Natural killer cell (primary cell): ENCODE data around the gene AGBL4. TPM values are rescaled to one million over a fixed set of nuclear protein-coding genes. Genes with fewer than 3 reads are reported as not detected.

Experiments used
- ATAC-seq, 3 donors: fragments of 150-1000 bp in 2 of 3; fragments of 200-7000 bp in 1 of 3; cut with Tn5 transposase; 1 replicate in 1 of 3; 2 replicates in 2 of 3; pipeline ENCODE4 v1.10.0; 2021; ENCODE audit warnings: mild to moderate bottlenecking in 2 of 3, moderate library complexity in 2 of 3
- DNase-seq, 2 donors: peaks; one replicate each; pipeline versions ENCODE4 v3.0.0 to v3.0.0-alpha.2; 2013 to 2021; ENCODE audit warnings: mixed read lengths in 1 of 2
- H3K27ac ChIP-seq: one replicate; pipeline ENCODE4 v1.5.1; 2013; ENCODE audit warnings: mild to moderate bottlenecking, low read length
- H3K27me3 ChIP-seq: one replicate; pipeline ENCODE4 v1.6.1; 2013; ENCODE audit warnings: low read length; ENCODE audit not compliant: control insufficient read depth, insufficient read depth
- H3K36me3 ChIP-seq: one replicate; pipeline ENCODE4 v1.6.1; 2013; ENCODE audit warnings: low read length; ENCODE audit not compliant: control insufficient read depth, insufficient read depth
- H3K4me1 ChIP-seq: one replicate; pipeline ENCODE4 v1.6.1; 2013; ENCODE audit warnings: low read length; ENCODE audit not compliant: control insufficient read depth, insufficient read depth
- H3K4me3 ChIP-seq: one replicate; pipeline ENCODE4 v1.5.1; 2013; ENCODE audit warnings: low read length
- H3K9me3 ChIP-seq: one replicate; pipeline ENCODE4 v1.6.1; 2013; ENCODE audit warnings: low read length; ENCODE audit not compliant: control insufficient read depth, insufficient read depth
- H3K27ac Mint-ChIP-seq, 2 donors: one replicate each; pipeline ENCODE4 v1.8.0; 2022; ENCODE audit warnings: mild to moderate bottlenecking in 2 of 2, mixed read lengths in 2 of 2, moderate library complexity in 1 of 2
- H3K27me3 Mint-ChIP-seq, 2 donors: one replicate each; pipeline ENCODE4 v1.8.0; 2022; ENCODE audit warnings: low read depth in 2 of 2, mixed read lengths in 2 of 2
- H3K36me3 Mint-ChIP-seq: one replicate; pipeline ENCODE4 v1.8.0; 2022; ENCODE audit warnings: mixed read lengths
- H3K4me1 Mint-ChIP-seq, 2 donors: one replicate each; pipeline ENCODE4 v1.8.0; 2022; ENCODE audit warnings: mixed read lengths in 2 of 2
- H3K4me3 Mint-ChIP-seq: one replicate; pipeline ENCODE4 v1.8.0; 2022; ENCODE audit warnings: mild to moderate bottlenecking, moderate library complexity, mixed read lengths
- H3K9me3 Mint-ChIP-seq, 2 donors: one replicate each; pipeline ENCODE4 v1.8.0; 2022; ENCODE audit warnings: mixed read lengths in 2 of 2
- WGBS: methylation state at CpG from one replicate; pipeline ENCODE4 v1.1.7; 2013; ENCODE audit warnings: missing lambda C conversion rate; ENCODE audit not compliant: insufficient coverage; 5-methylcytosine and 5-hydroxymethylcytosine counted together
- intact Hi-C: fragments of 100-400 bp; cut with micrococcal nuclease; formaldehyde crosslinking; loops from one replicate; pipeline ENCODE4 v1.14.2; 2022
- total RNA-seq, 4 donors: library from RNA; stranded (reverse); fragments of 120-200 nt in 1 of 4; gene quantifications; one replicate each; pipeline versions ENCODE4 v1.2.3 to v1.2.4, GENCODE V29; 2013 to 2022
- TF ChIP-seq, protein P1 (sequence below): fragments of 200-600 bp; IDR thresholded peaks from one replicate; pipeline ENCODE4 v1.8.0; 2022; ENCODE audit warnings: antibody characterized with exemption

AGBL4 gene
- total RNA-seq, 3 donors from 2014 or later (not counting 1 experiment from before 2014, with no cell fraction given), result not detected

DNA sequence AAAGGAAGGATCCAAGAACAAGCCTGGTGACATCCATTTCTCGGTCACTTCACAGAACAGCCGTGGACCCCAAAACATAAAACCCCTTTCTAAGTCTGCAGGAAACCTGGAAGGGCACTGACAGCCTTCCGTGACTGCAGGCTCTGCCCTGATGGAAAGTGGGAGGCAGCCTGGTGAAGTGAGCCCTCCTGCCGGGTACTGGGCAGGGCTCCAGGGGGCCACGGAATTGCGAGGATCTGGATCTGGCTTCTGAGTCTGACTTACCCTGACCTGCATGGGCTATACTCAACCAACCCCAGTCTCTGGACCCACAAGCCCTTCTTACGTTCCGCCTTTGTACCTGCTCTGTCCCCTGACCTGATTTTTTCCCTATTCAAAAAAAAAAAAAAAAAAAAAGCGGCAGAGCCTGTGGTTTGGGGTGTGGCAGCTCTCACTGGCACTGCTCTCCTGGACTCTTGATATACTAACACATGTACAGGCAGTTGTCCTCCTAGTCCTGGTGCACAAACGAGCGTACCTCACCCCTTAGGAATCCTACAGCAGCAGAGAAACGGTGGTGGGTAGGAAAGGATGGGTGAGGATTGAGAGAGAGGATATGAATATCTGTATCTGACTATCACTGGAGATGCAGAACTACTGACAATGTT lies 1330.0 kb downstream of the AGBL4 start:
- no peak overlapping the region for H3K27ac Mint-ChIP-seq
- TF ChIP-seq, protein P1, sequence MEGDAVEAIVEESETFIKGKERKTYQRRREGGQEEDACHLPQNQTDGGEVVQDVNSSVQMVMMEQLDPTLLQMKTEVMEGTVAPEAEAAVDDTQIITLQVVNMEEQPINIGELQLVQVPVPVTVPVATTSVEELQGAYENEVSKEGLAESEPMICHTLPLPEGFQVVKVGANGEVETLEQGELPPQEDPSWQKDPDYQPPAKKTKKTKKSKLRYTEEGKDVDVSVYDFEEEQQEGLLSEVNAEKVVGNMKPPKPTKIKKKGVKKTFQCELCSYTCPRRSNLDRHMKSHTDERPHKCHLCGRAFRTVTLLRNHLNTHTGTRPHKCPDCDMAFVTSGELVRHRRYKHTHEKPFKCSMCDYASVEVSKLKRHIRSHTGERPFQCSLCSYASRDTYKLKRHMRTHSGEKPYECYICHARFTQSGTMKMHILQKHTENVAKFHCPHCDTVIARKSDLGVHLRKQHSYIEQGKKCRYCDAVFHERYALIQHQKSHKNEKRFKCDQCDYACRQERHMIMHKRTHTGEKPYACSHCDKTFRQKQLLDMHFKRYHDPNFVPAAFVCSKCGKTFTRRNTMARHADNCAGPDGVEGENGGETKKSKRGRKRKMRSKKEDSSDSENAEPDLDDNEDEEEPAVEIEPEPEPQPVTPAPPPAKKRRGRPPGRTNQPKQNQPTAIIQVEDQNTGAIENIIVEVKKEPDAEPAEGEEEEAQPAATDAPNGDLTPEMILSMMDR, result no peak

DNA sequence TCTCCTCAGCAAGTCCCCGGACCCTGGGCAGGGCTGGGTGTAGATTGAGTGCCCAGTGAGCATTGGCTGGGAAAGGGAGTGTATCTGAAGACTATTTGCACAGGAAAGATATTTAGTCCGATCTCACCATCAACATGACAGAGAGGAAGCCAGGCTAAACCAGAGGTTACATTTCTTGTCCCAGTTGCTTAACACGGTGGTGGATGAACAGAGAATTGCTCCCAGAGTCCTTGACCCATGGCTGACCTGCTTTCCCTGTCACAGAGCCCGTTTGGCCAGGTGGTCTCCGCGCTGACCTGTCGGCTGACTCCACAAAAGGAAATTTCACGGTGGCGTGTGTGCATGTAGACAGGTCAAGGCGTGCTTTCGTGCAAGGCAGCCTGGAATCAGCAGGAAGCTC lies 1330.6 kb downstream of the AGBL4 start:
- WGBS, result 86% methylated on average over 11 of the region's 11 CpGs
- H3K9me3 Mint-ChIP-seq, result no peaks in the 10 kb centered on the region
- ATAC-seq (no peak), DNase-seq (no peak)
- H3K4me1 Mint-ChIP-seq, result no peaks in the 10 kb centered on the region
- H3K4me1 ChIP-seq, result no peaks in the 10 kb centered on the region
- no peak overlapping the region for H3K4me3 Mint-ChIP-seq
- TF ChIP-seq, protein P1, result no peak
- no peak overlapping the region for H3K27ac Mint-ChIP-seq
- no peaks in the 10 kb centered on the region for H3K27me3 Mint-ChIP-seq
- no peak overlapping the region for H3K4me3 ChIP-seq
- H3K36me3 ChIP-seq, result no peaks in the 10 kb centered on the region
- no peaks in the 10 kb centered on the region for H3K9me3 ChIP-seq
- H3K36me3 Mint-ChIP-seq, result no peaks in the 10 kb centered on the region
- no peaks in the 10 kb centered on the region for H3K27me3 ChIP-seq
- no peak overlapping the region for H3K27ac ChIP-seq
- intact Hi-C loops, result no loop called here

More for the DNA sequence above, 1330.0 kb downstream of the AGBL4 start:
- H3K4me3 ChIP-seq, result no peak overlapping the region
- Mint-ChIP-seq H3K9me3 (no peaks in the 10 kb centered on the region), H3K4me3 (no peak overlapping the region), H3K36me3 (no peaks in the 10 kb centered on the region), H3K27me3 (no peaks in the 10 kb centered on the region), H3K4me1 (no peaks in the 10 kb centered on the region)
- H3K27ac ChIP-seq, result no peak overlapping the region
- no peaks in the 10 kb centered on the region for H3K27me3 ChIP-seq
- no peak for DNase-seq
- intact Hi-C loops, result no loop called here
- H3K4me1 ChIP-seq, result no peaks in the 10 kb centered on the region
- 87% methylated on average over 11 of the region's 12 CpGs for WGBS
- H3K36me3 ChIP-seq, result no peaks in the 10 kb centered on the region
- no peaks in the 10 kb centered on the region for H3K9me3 ChIP-seq
- no peak for ATAC-seq

DNA sequence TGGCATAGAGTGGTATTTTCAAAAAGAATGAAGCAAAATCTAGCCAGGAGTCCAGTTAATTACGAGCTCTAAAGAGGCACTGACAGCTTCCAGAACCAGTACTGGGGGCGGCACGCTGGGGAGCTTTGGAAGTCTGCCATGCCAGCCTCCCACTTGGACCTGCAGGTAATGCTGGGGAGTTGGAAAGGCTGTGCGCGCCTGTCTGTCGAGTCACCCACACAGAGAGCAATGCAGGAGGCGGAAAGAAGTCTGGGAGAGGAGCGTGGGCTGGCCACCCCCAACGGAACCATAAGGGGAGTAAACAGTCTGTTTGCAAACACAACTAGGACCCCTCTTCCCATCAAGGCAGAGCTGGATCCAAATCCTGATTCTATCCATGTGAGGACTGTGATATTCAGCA lies 1331.5 kb downstream of the AGBL4 start:
- H3K27ac Mint-ChIP-seq, result no peak overlapping the region
- H3K27ac ChIP-seq, result no peak overlapping the region
- no peaks in the 10 kb centered on the region for H3K27me3 ChIP-seq
- H3K36me3 ChIP-seq, result no peaks in the 10 kb centered on the region
- TF ChIP-seq, protein P1, result no peak
- DNase-seq, result no peak
- intact Hi-C loops, result no loop called here
- H3K36me3 Mint-ChIP-seq, result no peaks in the 10 kb centered on the region
- no peak overlapping the region for H3K4me3 ChIP-seq
- H3K9me3 ChIP-seq, result no peaks in the 10 kb centered on the region
- H3K4me3 Mint-ChIP-seq, result no peak overlapping the region
- no peaks in the 10 kb centered on the region for H3K4me1 ChIP-seq
- ATAC-seq, result no peak
- H3K9me3 Mint-ChIP-seq, result no peaks in the 10 kb centered on the region
- H3K4me1 Mint-ChIP-seq, result no peaks in the 10 kb centered on the region
- WGBS, result 82% methylated on average over 9 of the region's 9 CpGs
- no peaks in the 10 kb centered on the region for H3K27me3 Mint-ChIP-seq

DNA sequence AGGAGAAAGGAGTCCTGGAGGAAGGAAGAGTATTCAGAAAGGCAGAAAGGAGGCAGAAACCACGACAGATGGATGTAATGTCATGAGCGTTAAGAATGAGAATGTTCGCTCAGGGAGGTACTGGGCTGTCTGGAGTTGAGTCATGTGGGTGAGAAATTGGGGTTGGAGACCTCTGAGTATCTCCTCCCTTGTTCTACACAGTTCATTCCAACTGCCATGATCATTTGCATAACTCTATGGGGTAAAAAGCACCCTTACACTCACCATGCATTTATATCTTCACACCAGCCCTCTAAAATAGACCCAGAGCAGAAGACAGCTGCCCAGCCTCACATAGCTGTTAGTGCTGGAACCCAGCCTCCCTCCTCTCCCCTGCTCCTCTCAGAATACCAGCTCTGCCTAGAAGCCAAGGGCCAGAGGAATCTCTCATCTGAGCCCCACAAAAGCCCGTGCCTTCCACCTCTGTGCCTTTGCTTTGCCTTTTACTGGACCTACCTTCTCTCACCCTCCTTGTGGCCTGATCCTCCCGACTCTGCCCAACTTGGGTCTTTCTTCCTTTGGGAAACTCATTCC lies 1332.2 kb downstream of the AGBL4 start:
- intact Hi-C loops, result no loop called here
- no peaks in the 10 kb centered on the region for H3K4me1 Mint-ChIP-seq
- H3K36me3 Mint-ChIP-seq, result no peaks in the 10 kb centered on the region
- H3K27ac Mint-ChIP-seq, result no peak overlapping the region
- TF ChIP-seq, protein P1, result no peak
- Histone ChIP-seq H3K27me3 (no peaks in the 10 kb centered on the region), H3K36me3 (no peaks in the 10 kb centered on the region), H3K27ac (no peak overlapping the region), H3K9me3 (no peaks in the 10 kb centered on the region), H3K4me1 (no peaks in the 10 kb centered on the region), H3K4me3 (no peak overlapping the region)
- ATAC-seq, result no peak
- no peaks in the 10 kb centered on the region for H3K9me3 Mint-ChIP-seq
- DNase-seq, result no peak
- no peak overlapping the region for H3K4me3 Mint-ChIP-seq
- WGBS, result 71% methylated on average over 5 of the region's 5 CpGs
- H3K27me3 Mint-ChIP-seq, result no peaks in the 10 kb centered on the region
